H1 (cell line): ENCODE results near the gene GFRAL.

Experiments
- ATF2 ChIP-seq: IDR thresholded peaks from 2 replicates; pipeline ENCODE4 v1.6.1; 2012; ENCODE audit warnings: low read length, inconsistent platforms
- ATF3 ChIP-seq: IDR thresholded peaks from 2 replicates; pipeline ENCODE4 v1.6.1; 2011; ENCODE audit warnings: low read depth, mild to moderate bottlenecking, low read length; ENCODE audit not compliant: insufficient read depth
- CTCF ChIP-seq, 3 experiments: IDR thresholded peaks; 1 replicate in 2 of 3; 2 replicates in 1 of 3; pipeline versions ENCODE4 v1.5.1 to v1.6.1; 2011; ENCODE audit warnings: low read length in 3 of 3, mild to moderate bottlenecking in 3 of 3, inconsistent platforms in 2 of 3, low read depth in 1 of 3, moderate library complexity in 1 of 3; ENCODE audit not compliant: insufficient read depth in 1 of 3; ENCODE audit errors: control extremely low read depth in 1 of 3
- EP300 ChIP-seq, 2 experiments: IDR thresholded peaks; 1 replicate in 1 of 2; 2 replicates in 1 of 2; pipeline ENCODE4 v1.6.1; 2011 to 2012; ENCODE audit warnings: low read depth in 2 of 2, low read length in 2 of 2, mild to moderate bottlenecking in 2 of 2, borderline replicate concordance in 1 of 2, inconsistent platforms in 1 of 2, moderate library complexity in 1 of 2
- FOSL1 ChIP-seq: IDR thresholded peaks from 2 replicates; pipeline ENCODE4 v1.6.1; 2011; ENCODE audit warnings: mild to moderate bottlenecking, low read depth, low read length, moderate library complexity; ENCODE audit not compliant: insufficient read depth
- NRF1 ChIP-seq: IDR thresholded peaks from 2 replicates; pipeline ENCODE4 v1.6.1; 2011; ENCODE audit warnings: mild to moderate bottlenecking, low read depth, low read length, improper control_type of control experiment
- POLR2AphosphoS5 ChIP-seq: IDR thresholded peaks from 2 replicates; pipeline ENCODE4 v1.6.1; 2011; ENCODE audit warnings: low read depth, low read length
- POU5F1 ChIP-seq: IDR thresholded peaks from 2 replicates; pipeline ENCODE4 v1.6.1; 2011; ENCODE audit warnings: low read depth, mild to moderate bottlenecking, low read length, moderate library complexity
- RAD21 ChIP-seq, 2 experiments: IDR thresholded peaks in 1 of 2; conservative IDR thresholded peaks in 1 of 2; 2 replicates each; pipeline ENCODE4 v1.6.1; 2011; ENCODE audit warnings: low read depth in 2 of 2, low read length in 2 of 2, improper control_type of control experiment in 1 of 2, inconsistent platforms in 1 of 2, mild to moderate bottlenecking in 1 of 2, moderate library complexity in 1 of 2
- RFX5 ChIP-seq: IDR thresholded peaks from 2 replicates; pipeline ENCODE4 v1.6.1; 2011; ENCODE audit warnings: low read depth, low read length, improper control_type of control experiment, borderline replicate concordance
- RNF2 ChIP-seq: fragments of 200-900, 300-1000 bp; sonication (generic); IDR thresholded peaks from 2 replicates; pipeline ENCODE4 v1.7.1; 2016; ENCODE audit warnings: borderline replicate concordance, low read depth, mild to moderate bottlenecking, antibody characterized with exemption, low read length; ENCODE audit not compliant: poor library complexity, severe bottlenecking; ENCODE audit errors: missing control alignments
- SP1 ChIP-seq: IDR thresholded peaks from 2 replicates; pipeline ENCODE4 v1.6.1; 2011; ENCODE audit warnings: low read depth, low read length
- SRF ChIP-seq: IDR thresholded peaks from 2 replicates; pipeline ENCODE4 v1.6.1; 2011; ENCODE audit warnings: mild to moderate bottlenecking, low read depth, low read length, moderate library complexity
- USF2 ChIP-seq: IDR thresholded peaks from 2 replicates; pipeline ENCODE4 v1.6.1; 2011; ENCODE audit warnings: low read length, improper control_type of control experiment

- TF ChIP-seq RNF2 (no peak), ATF2 (no peak), ATF3 (no peak), CTCF (IDR thresholded peaks at IDR 0.05; ENCODE audit: control extremely low read depth in 1 of 3, insufficient read depth in 1 of 3, low read depth in 1 of 3, low read length in 3 of 3) (no peak), RAD21 (IDR thresholded peaks at IDR 0.05 in 1 of 2, conservative IDR thresholded peaks at IDR 0.05 in 1 of 2; ENCODE audit: low read depth in 2 of 2, low read length in 2 of 2) (no peak), POLR2AphosphoS5 (no peak), SRF (no peak), FOSL1 (no peak), RFX5 (no peak), SP1 (no peak), EP300 (IDR thresholded peaks at IDR 0.05; ENCODE audit: borderline replicate concordance in 1 of 2, low read depth in 2 of 2, low read length in 2 of 2) (no peak), NRF1 (no peak), POU5F1 (no peak), USF2 (no peak)
Measured at GRCh38 chr6:55379471-55379870, 52.2 kb downstream of the GFRAL start.
